GM19467 (cell line): ENCODE data around the gene ADAMTSL3.

ENCODE experiments used
- ATAC-seq: cut with Tn5 transposase; IDR thresholded peaks from one replicate; pipeline ENCODE4 v1.9.1; 2021; ENCODE audit warnings: mild to moderate bottlenecking, moderate library complexity; ENCODE audit not compliant: unreplicated experiment

The ADAMTSL3 gene, protein sequence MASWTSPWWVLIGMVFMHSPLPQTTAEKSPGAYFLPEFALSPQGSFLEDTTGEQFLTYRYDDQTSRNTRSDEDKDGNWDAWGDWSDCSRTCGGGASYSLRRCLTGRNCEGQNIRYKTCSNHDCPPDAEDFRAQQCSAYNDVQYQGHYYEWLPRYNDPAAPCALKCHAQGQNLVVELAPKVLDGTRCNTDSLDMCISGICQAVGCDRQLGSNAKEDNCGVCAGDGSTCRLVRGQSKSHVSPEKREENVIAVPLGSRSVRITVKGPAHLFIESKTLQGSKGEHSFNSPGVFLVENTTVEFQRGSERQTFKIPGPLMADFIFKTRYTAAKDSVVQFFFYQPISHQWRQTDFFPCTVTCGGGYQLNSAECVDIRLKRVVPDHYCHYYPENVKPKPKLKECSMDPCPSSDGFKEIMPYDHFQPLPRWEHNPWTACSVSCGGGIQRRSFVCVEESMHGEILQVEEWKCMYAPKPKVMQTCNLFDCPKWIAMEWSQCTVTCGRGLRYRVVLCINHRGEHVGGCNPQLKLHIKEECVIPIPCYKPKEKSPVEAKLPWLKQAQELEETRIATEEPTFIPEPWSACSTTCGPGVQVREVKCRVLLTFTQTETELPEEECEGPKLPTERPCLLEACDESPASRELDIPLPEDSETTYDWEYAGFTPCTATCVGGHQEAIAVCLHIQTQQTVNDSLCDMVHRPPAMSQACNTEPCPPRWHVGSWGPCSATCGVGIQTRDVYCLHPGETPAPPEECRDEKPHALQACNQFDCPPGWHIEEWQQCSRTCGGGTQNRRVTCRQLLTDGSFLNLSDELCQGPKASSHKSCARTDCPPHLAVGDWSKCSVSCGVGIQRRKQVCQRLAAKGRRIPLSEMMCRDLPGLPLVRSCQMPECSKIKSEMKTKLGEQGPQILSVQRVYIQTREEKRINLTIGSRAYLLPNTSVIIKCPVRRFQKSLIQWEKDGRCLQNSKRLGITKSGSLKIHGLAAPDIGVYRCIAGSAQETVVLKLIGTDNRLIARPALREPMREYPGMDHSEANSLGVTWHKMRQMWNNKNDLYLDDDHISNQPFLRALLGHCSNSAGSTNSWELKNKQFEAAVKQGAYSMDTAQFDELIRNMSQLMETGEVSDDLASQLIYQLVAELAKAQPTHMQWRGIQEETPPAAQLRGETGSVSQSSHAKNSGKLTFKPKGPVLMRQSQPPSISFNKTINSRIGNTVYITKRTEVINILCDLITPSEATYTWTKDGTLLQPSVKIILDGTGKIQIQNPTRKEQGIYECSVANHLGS (N-terminal part only)

DNA sequence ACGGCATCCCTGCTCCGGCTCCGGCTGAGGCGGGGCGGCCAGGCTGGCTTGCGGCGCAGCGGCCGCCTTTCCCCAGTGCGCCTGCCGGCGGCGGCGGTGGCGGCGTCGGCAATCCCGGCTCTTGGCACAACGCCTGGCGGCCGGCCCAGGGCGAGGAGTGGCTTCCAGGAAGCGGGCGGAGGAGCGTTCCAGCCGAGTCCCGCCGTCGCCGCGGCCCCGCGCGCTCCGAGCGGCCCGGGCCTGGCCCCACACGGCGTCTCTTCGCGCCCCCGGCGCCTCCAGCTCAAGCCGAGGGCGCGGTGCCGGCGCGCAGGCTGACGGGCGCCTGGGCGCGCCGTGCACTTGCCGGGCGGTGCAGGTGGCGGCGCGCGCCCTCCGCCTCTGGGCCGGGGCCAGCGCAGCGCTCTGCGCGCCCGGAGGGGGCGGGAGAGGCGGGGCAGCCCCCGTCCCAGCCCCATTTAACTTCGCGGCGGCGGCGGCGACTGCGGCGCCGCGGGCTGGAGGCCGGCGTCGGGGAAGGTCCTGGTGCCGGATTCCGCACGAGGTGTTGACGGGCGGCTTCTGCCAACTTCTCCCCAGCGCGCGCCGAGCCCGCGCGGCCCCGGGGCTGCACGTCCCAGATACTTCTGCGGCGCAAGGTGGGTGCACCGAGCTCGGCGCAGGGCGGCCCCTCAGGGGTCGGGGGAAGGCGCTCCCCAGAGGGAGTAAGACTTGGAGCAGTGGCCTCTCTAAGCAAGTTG, at the start of gene ADAMTSL3:
Gene ADAMTSL3 (plus strand): TSS at position 485 of the 740 bp plus-strand sequence. CDS start 1,639 bp downstream, outside the sequence.
- ATAC-seq, result no peak

GRCh38 chr15:83604549-83604948, 49.4 kb upstream of the ADAMTSL3 start:
- no peak for ATAC-seq

DNA sequence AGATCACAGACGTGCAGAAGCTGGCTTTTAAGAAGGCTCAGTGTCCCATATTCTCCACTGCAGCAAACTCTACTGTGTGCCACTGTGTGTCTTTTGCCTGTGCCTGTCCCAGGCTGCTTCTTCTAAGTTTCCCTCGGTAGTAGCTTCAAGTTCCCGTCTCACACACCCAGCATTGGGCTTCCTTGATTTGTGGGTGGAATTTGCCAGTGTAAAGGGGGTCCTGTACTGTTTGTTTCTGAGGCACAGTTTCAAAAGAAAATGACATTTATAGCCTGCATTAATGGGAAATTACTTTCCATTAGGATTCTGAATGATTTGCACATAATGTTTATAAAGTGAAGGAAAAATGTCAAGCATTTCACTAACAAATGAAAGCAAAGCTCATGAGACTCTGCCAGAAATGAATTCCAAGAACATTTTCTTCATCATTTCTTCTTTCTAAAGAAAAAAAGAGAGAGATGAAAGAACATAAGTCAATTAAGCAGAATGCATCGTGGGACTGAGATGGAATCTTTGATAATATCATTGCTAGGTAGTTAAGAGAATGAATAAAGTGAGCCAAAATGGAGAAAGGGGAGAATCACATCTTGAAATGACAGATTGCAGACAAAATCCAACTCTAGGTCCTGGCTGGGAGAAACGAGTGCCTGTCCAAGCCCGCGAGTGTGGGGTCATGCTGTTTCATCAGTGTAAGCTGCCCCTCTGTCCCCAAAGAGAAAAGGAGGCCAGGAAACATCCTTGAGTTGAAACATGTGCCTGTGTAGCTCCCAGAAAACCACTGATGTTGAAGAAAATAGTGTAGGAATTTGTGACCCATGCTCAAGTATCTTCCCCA, 48.6 kb upstream of the ADAMTSL3 start:
- ATAC-seq, result no peak

DNA sequence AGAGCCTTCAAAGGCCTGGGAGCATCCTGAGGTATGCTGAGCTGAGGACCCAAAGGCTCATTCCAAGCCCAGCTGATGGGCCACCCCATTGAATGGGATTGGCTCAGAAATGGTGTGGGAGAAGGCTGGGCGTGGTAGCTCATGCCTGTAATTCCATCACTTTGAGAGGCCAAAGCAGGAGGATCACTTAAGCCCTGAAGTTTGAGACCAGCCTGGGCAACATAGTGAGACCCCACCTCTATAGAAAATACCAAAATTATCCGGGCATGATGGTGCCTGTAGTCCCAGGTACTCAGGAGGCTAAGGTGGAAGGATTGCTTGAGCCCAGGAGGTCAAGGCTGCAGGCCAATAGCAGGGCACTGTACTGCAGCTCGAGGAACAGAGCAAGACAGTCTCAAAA, 43.8 kb upstream of the ADAMTSL3 start:
- ATAC-seq, result no peak

DNA sequence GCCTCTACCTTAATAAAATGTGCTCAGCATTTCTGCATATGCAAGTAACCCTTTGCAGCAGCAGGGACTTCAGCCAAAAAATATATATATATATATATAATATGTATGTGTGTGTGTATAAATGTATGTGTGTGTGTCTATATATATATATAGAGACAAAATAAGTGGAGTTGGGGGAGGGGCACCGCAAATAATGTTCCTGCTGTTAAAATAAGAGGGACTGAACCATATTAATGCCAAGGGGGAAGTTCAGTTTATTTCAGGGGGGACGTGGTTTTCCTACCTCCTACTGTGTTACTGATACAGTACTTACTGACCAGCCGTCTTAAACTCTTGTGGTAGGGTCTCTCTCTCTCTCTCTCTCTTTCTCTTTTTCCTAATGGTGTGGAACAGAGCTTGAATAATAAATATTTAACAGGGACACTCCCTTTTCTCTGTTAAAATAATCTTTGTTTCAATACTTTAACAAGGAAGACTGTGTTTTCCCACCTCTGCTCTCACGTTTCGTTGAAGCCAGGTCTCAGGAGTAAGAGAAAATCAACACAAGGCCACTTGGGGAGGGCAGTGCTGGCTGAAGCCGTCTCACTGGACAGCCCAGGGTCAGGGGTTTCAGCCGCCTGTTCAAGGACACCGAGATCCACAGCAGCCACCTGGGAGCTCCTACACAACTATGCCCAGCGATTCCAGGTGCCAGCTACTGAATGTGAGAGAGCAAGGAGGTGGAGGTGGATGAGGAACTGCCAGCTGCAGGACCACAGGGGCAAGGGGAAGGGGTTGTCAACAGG, 42.8 kb upstream of the ADAMTSL3 start:
- no peak for ATAC-seq

DNA sequence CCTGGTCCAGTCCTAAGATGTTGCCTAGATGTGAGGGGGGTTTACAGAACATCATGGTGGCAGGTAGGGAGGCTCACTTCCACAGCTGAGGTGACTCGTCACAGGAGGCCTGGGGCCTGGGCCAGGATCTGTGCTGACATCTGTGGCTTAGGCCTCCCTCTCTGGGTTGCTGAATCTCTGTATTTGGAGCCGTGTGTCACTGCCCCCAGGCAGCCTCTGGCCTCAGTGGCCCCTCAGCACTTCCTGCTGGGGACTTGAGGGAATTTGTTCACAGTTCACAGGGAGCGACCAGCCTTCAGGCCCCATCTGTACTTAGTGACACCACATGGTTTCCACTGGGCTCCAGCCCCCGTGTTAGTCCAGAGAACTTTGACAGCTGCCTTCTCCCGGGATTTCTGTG, 41.7 kb upstream of the ADAMTSL3 start:
- ATAC-seq, result no peak

GRCh38 chr15:83612898-83613635, 40.9 kb upstream of the ADAMTSL3 start:
- ATAC-seq, result no peak

- ATAC-seq, result no peak
Observed at GRCh38 chr15:83613714-83614113, 40.2 kb upstream of the ADAMTSL3 start.

DNA sequence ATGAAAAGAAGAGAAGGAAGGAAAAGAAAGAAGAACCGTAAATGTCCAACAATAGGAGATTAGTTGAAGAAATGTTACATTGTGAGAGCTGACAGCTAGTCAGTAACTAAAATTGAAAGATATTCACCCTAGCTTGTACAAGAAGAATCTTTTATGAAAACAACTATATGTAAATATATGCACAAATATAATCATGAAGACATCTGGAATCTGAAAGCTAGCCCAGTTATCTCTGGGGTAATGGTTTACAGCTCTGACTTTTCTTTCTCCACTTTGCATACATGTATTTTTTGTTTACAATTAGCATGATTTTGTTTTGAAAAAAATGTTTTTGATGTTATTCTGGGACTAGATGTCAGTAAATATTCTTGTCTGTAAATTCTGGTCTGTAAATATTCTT, 37.1 kb upstream of the ADAMTSL3 start:
- ATAC-seq, result no peak

DNA sequence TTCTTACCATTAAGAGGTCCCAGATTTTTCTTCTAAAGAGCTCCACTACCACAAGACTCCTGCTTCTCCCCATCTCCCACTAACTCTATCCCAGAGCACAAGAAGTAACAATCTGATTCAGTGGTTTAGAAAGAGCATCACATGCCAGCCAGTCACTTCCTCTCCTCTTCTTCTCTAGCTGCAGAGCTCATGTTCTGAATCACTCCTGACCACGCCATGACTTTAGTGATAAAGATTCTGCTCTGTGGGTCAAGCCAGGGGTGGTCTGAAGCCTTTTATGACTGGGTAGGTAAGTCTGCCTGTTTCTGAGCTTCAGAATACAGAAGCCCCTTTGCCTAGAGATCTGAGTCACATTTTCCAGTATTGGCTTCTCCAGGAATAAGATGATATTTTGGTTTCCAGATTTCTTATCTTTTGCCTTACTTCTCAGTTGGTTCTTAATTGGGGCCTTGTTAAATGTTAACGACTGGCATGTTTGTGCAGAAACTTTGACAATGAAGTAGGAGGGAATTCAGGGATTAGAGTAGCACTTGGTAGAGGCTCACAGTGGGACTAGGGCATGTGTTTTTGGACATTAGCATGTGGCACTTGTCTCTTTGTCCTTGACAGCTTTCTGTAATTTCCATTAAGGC, 27.6 kb upstream of the ADAMTSL3 start:
- no peak for ATAC-seq

DNA sequence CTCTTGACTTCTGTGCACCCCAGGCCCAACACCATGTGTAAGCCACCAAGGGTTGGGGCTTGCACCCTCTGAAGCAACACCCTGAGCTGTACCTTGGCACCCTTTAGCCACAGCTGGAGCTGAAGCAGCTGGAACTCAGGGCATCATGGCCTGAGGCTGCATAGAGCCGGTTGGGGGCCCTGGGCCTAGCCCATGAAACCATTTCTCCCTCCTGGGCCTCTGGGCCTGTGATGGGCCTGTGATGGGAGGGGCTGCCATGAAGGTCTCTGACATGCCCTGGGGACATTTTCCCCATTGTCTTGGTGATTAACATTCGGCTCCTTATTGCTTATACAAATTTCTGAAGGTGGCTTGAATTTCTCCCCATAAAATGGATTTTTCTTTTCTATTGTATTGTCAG, 22.4 kb upstream of the ADAMTSL3 start:
- ATAC-seq, result no peak

GRCh38 chr15:83643201-83643600, 10.7 kb upstream of the ADAMTSL3 start:
- ATAC-seq, result no peak

DNA sequence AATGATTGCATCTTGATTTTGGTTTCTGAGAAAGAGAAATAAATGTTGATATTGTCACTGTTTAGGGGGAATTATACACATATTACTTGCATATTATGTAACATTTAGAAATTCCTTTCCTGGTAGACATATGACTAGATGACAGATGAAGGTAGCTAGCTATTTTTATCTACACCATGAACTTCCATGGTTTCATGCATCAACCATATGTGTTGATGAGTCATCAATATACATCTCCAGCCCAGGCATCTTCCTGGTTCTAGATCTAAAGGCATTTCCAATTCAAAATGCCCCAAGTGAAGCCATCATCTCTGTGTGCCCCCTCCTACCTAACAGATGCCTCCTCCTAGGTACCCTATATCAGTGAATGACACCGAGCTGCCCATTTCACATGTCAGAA, 9.5 kb upstream of the ADAMTSL3 start:
- no peak for ATAC-seq

DNA sequence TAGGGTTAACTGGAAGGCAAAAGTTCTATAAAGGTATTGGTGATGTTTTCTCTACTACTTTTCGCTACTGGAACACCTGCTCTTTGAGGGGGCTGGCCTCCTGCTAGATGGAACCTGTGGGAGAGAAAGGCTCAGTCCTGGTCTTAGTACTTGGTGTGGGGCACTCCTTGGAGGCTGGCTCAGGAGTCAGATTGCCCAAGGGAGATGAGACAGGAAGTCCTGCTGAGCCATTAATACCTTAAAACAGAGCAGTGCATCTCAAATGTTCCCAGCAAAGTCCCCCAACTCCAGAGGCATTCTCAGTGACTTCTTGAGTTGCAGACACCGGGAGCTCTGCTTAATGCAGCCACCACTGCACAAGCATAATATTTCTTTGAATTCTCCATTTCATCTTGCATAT, 3.1 kb upstream of the ADAMTSL3 start:
- ATAC-seq, result no peak

- no peak for ATAC-seq
Observed at GRCh38 chr15:83651541-83651940, 2.4 kb upstream of the ADAMTSL3 start.

- ATAC-seq, result no peak
Observed at GRCh38 chr15:83652626-83653204, 1.2 kb upstream of the ADAMTSL3 start.

- ATAC-seq, result no peak
Observed at GRCh38 chr15:83653288-83653638, 660 bp upstream of the ADAMTSL3 start.
